Measurements from ENCODE around the gene PPCDC. TPM values are rescaled to one million over a fixed set of nuclear protein-coding genes. Genes with fewer than 3 reads are reported as not detected.

PPCDC gene
- total RNA-seq, 1 donor from 2014 or later = 19.1 TPM

DNA sequence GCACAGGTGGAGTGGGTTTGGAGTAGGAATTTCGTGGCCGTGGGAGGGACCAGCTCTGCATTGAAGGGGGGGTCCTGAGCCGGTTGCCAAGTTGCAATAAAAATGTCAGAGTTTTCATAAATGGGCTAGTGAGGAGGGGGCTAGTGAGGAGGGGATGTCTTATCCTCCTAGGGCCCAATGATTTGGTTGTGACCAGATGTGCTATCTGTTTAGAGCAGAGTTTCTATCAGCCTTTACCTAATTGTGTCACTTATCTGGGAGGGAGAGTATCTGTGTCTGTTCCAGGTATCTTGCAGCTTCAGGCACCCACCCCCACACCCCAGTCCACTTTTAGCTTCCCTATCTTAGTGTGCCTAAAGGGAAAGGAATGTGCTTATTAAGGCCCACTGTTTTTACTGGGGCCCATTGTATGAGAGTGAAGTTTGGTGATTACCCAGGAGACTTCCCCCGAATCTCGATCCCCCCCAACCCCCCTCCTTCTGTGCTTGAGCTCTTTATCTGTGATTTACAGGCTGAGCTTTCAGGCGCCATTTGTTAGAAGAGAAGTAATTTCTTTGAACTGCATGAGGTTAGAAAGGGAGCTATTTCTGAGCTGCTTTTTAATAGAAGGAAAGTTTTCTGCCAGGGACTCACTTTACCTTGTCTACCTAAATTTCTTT, 42.6 kb downstream of the PPCDC start:
- TF ChIP-seq, protein P1, sequence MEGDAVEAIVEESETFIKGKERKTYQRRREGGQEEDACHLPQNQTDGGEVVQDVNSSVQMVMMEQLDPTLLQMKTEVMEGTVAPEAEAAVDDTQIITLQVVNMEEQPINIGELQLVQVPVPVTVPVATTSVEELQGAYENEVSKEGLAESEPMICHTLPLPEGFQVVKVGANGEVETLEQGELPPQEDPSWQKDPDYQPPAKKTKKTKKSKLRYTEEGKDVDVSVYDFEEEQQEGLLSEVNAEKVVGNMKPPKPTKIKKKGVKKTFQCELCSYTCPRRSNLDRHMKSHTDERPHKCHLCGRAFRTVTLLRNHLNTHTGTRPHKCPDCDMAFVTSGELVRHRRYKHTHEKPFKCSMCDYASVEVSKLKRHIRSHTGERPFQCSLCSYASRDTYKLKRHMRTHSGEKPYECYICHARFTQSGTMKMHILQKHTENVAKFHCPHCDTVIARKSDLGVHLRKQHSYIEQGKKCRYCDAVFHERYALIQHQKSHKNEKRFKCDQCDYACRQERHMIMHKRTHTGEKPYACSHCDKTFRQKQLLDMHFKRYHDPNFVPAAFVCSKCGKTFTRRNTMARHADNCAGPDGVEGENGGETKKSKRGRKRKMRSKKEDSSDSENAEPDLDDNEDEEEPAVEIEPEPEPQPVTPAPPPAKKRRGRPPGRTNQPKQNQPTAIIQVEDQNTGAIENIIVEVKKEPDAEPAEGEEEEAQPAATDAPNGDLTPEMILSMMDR (conservative IDR thresholded peaks at IDR 0.05) = no peak
- H3K4me3 Mint-ChIP-seq = peak overlapping the region; percentile 24
- peaks cover 4% of the 10 kb centered on the region for H3K9me3 Mint-ChIP-seq
- no peaks in the 10 kb centered on the region for H3K27me3 Mint-ChIP-seq
- H3K36me3 Mint-ChIP-seq = peaks cover 3% of the 10 kb centered on the region
- H3K4me1 Mint-ChIP-seq (ENCODE audit: unreplicated experiment) = peaks cover 25% of the 10 kb centered on the region
- DNase-seq (ENCODE audit: extremely low spot score, unreplicated experiment) = no peak
- peak overlapping the region; percentile 80 for H3K27ac Mint-ChIP-seq

DNA sequence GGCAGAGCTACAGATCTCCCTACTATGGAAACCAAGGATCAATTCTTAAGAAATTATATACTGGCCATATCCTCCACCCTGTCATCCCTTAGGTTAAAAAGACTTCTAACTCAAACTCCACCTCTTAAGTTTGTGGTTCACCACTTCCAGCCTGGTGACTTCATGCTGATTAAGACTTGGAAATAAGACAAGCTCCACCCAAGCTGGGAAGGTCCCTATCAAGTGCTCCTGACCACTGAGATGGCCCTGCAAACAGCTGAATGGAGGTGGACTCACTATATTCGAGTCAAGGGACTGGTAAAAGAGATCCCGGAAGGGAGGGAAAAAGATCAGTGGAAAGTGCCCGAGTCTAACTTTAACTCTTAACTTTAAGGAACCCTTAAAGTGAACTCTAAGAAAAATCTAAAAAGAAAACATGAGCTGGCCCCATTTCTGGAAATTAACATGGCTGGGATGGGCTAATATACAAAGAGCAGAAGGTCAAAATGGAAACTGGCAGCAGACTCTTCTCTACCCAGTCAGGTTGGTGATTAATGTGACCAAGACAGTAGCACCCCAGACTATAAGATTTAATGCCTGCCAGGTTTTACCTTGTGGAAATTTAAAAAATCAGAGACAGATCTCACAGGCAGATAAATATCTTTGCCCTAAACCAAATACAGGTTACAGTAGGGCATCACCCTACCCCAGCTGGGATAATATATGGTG, 43.9 kb downstream of the PPCDC start:
- Mint-ChIP-seq H3K36me3 (peaks cover 3% of the 10 kb centered on the region), H3K4me3 (no peak overlapping the region), H3K27ac (no peak overlapping the region), H3K9me3 (peaks cover 4% of the 10 kb centered on the region), H3K4me1 (ENCODE audit: unreplicated experiment) (peaks cover 25% of the 10 kb centered on the region), H3K27me3 (no peaks in the 10 kb centered on the region)
- DNase-seq (ENCODE audit: extremely low spot score, unreplicated experiment) = peak; percentile 7
- TF ChIP-seq, protein P1 (conservative IDR thresholded peaks at IDR 0.05) = no peak

DNA sequence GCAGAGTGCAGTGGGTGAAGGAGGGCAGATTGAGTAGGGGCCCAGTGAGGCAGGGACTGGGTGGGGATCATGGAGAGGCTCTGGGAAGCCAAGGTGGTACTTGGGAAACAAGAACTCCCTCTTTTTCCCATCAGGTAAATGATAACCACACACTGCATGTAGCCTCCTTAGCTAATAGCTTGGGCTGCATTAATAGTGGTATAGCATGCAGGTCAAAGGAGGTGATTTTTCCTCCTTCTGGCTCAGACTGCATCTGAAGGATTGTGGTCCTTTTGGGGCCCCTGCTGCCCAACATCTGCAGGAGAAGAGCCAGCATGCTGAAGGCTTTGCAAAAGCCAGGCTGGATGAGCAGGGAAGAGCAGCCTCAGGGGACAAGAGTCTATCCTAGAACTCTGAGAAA, 45.4 kb downstream of the PPCDC start:
- peaks cover 4% of the 10 kb centered on the region for H3K9me3 Mint-ChIP-seq
- peaks cover 25% of the 10 kb centered on the region for H3K4me1 Mint-ChIP-seq (ENCODE audit: unreplicated experiment)
- H3K36me3 Mint-ChIP-seq = peaks cover 3% of the 10 kb centered on the region
- DNase-seq (ENCODE audit: extremely low spot score, unreplicated experiment) = no peak
- H3K27ac Mint-ChIP-seq = no peak overlapping the region
- TF ChIP-seq, protein P1 (conservative IDR thresholded peaks at IDR 0.05) = no peak
- no peak overlapping the region for H3K4me3 Mint-ChIP-seq
- no peaks in the 10 kb centered on the region for H3K27me3 Mint-ChIP-seq

DNA sequence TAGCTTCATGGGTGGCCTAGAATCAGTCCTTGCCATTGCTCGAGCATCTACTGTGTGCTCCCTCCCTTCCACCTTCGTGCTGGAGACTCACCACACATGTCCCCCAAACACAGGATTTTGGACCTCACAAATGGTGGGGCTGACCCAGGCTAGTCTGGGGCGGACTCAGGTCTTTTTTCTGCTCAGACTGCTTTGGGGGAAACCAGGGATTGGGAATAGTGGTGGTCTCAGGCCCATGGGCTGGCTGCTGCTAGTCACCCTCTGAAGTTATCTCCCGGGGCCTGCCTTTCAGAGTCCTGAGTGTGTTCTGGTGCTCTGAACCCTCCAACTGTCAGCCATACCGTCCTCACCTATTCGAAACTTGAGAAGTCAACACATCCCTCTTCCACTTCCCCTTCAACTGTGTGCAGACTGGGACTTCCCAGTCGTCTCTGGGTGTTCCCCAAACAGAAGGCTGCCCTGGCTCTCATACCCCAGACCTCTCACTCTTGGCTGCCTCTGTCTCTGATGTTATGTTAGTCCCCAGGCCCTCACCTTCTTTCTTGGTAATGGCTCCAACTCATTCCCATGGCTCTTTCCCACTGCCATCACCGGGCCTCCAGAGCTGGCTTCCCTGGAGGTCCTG, 46.0 kb downstream of the PPCDC start:
- no peak overlapping the region for H3K27ac Mint-ChIP-seq
- H3K9me3 Mint-ChIP-seq = peaks cover 4% of the 10 kb centered on the region
- H3K4me1 Mint-ChIP-seq (ENCODE audit: unreplicated experiment) = peaks cover 20% of the 10 kb centered on the region
- peak; percentile 31 for DNase-seq (ENCODE audit: extremely low spot score, unreplicated experiment)
- TF ChIP-seq, protein P1 (conservative IDR thresholded peaks at IDR 0.05) = no peak
- H3K36me3 Mint-ChIP-seq = peaks cover 3% of the 10 kb centered on the region
- H3K27me3 Mint-ChIP-seq = no peaks in the 10 kb centered on the region
- H3K4me3 Mint-ChIP-seq = no peak overlapping the region

DNA sequence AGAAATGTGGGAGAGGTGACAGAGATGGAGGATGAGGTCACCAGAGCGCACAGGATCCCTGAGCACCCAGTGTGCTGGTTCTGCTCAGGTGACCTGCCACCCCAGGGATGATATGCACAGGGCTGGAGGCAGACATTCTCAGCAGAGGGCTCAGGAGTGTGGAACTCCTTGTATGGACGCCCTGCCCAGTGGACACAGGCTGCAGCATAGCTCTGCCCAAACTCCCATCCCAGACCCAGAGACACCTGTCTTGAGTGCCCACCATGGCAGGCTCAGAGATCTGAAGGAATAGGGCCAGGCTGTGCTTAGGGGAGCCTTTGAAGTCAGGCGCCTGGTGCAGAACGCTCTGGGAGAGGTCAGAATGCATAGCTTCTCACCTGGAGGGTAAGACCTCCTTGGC, 47.3 kb downstream of the PPCDC start:
- Mint-ChIP-seq H3K4me3 (no peak overlapping the region), H3K9me3 (peaks cover 4% of the 10 kb centered on the region), H3K36me3 (peaks cover 3% of the 10 kb centered on the region), H3K4me1 (ENCODE audit: unreplicated experiment) (peaks cover 11% of the 10 kb centered on the region), H3K27me3 (no peaks in the 10 kb centered on the region), H3K27ac (no peak overlapping the region)
- DNase-seq (ENCODE audit: extremely low spot score, unreplicated experiment) = no peak
- TF ChIP-seq, protein P1 (conservative IDR thresholded peaks at IDR 0.05) = no peak

All from type B pancreatic cell (in vitro differentiated cells).